ENCODE measurements around the gene CACNA1C. TPM values are rescaled to one million over a fixed set of nuclear protein-coding genes. Genes with fewer than 3 reads are reported as not detected.

The CACNA1C gene
- total and polyA plus RNA-seq, 10 of the 15 experiments (the other 5 are each of a cell fraction or from before 2014, with no cell fraction given), result under 0.01 to 0.15 (median 0.09) TPM; not detected in 5

- peak; percentile 44 for ATAC-seq
- POLR2A ChIA-PET, result no interaction called here
- Histone ChIP-seq H3K4me2 (ENCODE audit: control insufficient read depth, insufficient read depth) (peak overlapping the region; percentile 69; the same call in 1 of the 2 replicates), H3K27ac (ENCODE audit: control insufficient read depth, insufficient read depth) (no peak overlapping the region), H3K27me3 (replicated peaks in 1 of 2; ENCODE audit: control insufficient read depth in 2 of 2, insufficient read depth in 2 of 2, low read length in 1 of 2) (no peaks in the 10 kb centered on the region), H3K4me1 (ENCODE audit: control insufficient read depth, insufficient read depth, low read length) (peaks cover 23% of the 10 kb centered on the region), H3K36me3 (ENCODE audit: control insufficient read depth in 2 of 2, insufficient read depth in 2 of 2, low read length in 1 of 2) (no peaks in the 10 kb centered on the region), H2AFZ (ENCODE audit: control insufficient read depth, low read depth, low read length) (no peak overlapping the region), H3K4me3 (0 out of 2 replicates have a peak overlapping the region, but pooled peaks have one; percentile 23), H3K9ac (ENCODE audit: control insufficient read depth, insufficient read depth, low read length) (no peak overlapping the region), H3K79me2 (ENCODE audit: control insufficient read depth, insufficient read depth, low read length) (no peaks in the 10 kb centered on the region), H4K20me1 (ENCODE audit: control insufficient read depth, insufficient read depth) (no peaks in the 10 kb centered on the region), H3K9me3 (replicated peaks; ENCODE audit: control insufficient read depth, insufficient read depth, low read length) (no peaks in the 10 kb centered on the region)
- 23% methylated on average over 8 of the region's 8 CpGs for WGBS (ENCODE audit: insufficient coverage, insufficient replicate concordance, low lambda C conversion rate, missing lambda C conversion rate)
- in situ Hi-C loops (cut with MboI) (no loop called here), intact Hi-C loops (cut with micrococcal nuclease; ENCODE audit: unreplicated experiment) (loop anchor here (1.0 kb wide), 1 partner anchor 223 kb away; no protein-coding TSS in a partner anchor)
- no peak for DNase-seq (ENCODE audit: low read depth, low spot score)
- CTCF ChIA-PET, result interaction anchor here (1.4 kb wide), 1 partner anchor 224 kb away, joined by 5 read pairs; no protein-coding TSS in a partner anchor
- TF ChIP-seq, protein P1, sequence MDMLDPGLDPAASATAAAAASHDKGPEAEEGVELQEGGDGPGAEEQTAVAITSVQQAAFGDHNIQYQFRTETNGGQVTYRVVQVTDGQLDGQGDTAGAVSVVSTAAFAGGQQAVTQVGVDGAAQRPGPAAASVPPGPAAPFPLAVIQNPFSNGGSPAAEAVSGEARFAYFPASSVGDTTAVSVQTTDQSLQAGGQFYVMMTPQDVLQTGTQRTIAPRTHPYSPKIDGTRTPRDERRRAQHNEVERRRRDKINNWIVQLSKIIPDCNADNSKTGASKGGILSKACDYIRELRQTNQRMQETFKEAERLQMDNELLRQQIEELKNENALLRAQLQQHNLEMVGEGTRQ (IDR thresholded peaks at IDR 0.05; ENCODE audit: borderline replicate concordance, low read depth, low read length), result no peak
- TF ChIP-seq CTCF (IDR thresholded peaks at IDR 0.05 in 2 of 3, conservative IDR thresholded peaks at IDR 0.05 in 1 of 3; ENCODE audit: control insufficient read depth in 2 of 3, extremely low read depth in 1 of 3, insufficient read depth in 1 of 3, low read depth in 3 of 3, low read length in 3 of 3) (peak in 2 of 3 experiments; percentile 18 to 30; a peak in 3 of 6 replicates), RAD21 (IDR thresholded peaks at IDR 0.05; ENCODE audit: insufficient read depth, low read depth, low read length) (peak; percentile 19; the same call in 1 of the 2 replicates), SMC3 (IDR thresholded peaks at IDR 0.05; ENCODE audit: borderline replicate concordance, low read length) (peak; percentile 36; the same call in 1 of the 2 replicates)
- RAD21 ChIA-PET (ENCODE audit: unreplicated experiment), result no interaction called here
- FAIRE-seq, result no peak
- no TSS peak for BruUV-seq (replicated peaks)
- SMC1A ChIA-PET (ENCODE audit: uncharacterized antibody, unreplicated experiment), result interaction anchor here (0.7 kb wide), 1 partner anchor 23 kb away, joined by 4 read pairs; no protein-coding TSS in a partner anchor
Measured at GRCh38 chr12:2358986-2359658, 306.3 kb downstream of the CACNA1C start.

Measured in GM12878 (cell line).